ENCODE measurements around the gene ITGA8.

The ITGA8 gene

GRCh38 chr10:15473396-15473767 lies 246.3 kb downstream of the ITGA8 start:
- DNase-seq (ENCODE audit: low read depth): no peak
- TF ChIP-seq, protein P1, sequence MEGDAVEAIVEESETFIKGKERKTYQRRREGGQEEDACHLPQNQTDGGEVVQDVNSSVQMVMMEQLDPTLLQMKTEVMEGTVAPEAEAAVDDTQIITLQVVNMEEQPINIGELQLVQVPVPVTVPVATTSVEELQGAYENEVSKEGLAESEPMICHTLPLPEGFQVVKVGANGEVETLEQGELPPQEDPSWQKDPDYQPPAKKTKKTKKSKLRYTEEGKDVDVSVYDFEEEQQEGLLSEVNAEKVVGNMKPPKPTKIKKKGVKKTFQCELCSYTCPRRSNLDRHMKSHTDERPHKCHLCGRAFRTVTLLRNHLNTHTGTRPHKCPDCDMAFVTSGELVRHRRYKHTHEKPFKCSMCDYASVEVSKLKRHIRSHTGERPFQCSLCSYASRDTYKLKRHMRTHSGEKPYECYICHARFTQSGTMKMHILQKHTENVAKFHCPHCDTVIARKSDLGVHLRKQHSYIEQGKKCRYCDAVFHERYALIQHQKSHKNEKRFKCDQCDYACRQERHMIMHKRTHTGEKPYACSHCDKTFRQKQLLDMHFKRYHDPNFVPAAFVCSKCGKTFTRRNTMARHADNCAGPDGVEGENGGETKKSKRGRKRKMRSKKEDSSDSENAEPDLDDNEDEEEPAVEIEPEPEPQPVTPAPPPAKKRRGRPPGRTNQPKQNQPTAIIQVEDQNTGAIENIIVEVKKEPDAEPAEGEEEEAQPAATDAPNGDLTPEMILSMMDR (conservative IDR thresholded peaks at IDR 0.05; ENCODE audit: control insufficient read depth, insufficient read depth, low read depth, low read length): no peak

GRCh38 chr10:15472431-15473395 lies 247.0 kb downstream of the ITGA8 start:
- TF ChIP-seq, protein P1 (conservative IDR thresholded peaks at IDR 0.05; ENCODE audit: control insufficient read depth, insufficient read depth, low read depth, low read length): no peak
- H3K4me3 ChIP-seq (ENCODE audit: control insufficient read depth, low read depth, low read length): no peak overlapping the region
- DNase-seq (ENCODE audit: low read depth): peak; percentile 92

More at GRCh38 chr10:15473396-15473767, 246.3 kb downstream of the ITGA8 start:
- H3K4me3 ChIP-seq (ENCODE audit: control insufficient read depth, low read depth, low read length): no peak overlapping the region

DNA sequence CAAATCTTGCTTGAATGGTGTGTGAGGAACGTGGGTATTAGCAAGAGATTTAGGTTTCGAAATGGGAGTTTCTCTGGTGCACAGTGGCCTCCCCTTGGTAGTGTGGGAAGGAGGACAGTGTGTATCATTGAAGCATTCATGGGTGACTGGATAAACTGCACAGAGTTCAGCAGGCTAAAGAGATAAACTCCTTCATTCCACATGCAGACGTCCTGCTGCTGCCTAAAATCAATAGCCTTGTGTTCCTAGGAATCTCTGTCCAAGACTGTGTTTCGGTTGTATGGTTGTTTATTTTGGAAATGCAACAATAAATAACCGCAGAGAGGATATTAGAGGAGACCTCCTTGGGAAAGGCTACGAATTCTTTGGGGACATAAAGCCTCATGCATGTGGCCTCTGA lies 247.7 kb downstream of the ITGA8 start:
- TF ChIP-seq, protein P1 (conservative IDR thresholded peaks at IDR 0.05; ENCODE audit: control insufficient read depth, insufficient read depth, low read depth, low read length): no peak
- DNase-seq (ENCODE audit: low read depth): peak; percentile 59
- no peak overlapping the region for H3K4me3 ChIP-seq (ENCODE audit: control insufficient read depth, low read depth, low read length)

- DNase-seq (ENCODE audit: low read depth): no peak
- TF ChIP-seq, protein P1 (conservative IDR thresholded peaks at IDR 0.05; ENCODE audit: control insufficient read depth, insufficient read depth, low read depth, low read length): no peak
- H3K4me3 ChIP-seq (ENCODE audit: control insufficient read depth, low read depth, low read length): no peak overlapping the region
Measured at GRCh38 chr10:15469111-15469510, 250.6 kb downstream of the ITGA8 start.

- H3K4me3 ChIP-seq (ENCODE audit: control insufficient read depth, low read depth, low read length): no peak overlapping the region
- DNase-seq (ENCODE audit: low read depth): no peak
Measured at GRCh38 chr10:15464381-15464780, 255.3 kb downstream of the ITGA8 start.

More at GRCh38 chr10:15464381-15464780, 255.3 kb downstream of the ITGA8 start:
- TF ChIP-seq, protein P1 (conservative IDR thresholded peaks at IDR 0.05; ENCODE audit: control insufficient read depth, insufficient read depth, low read depth, low read length): no peak
